ENCODE data around the gene BCL2. TPM values are rescaled to one million over a fixed set of nuclear protein-coding genes. Genes with fewer than 3 reads are reported as not detected.

BCL2 gene
- total and polyA plus RNA-seq, 9 of the 15 experiments (the other 6 are each of a cell fraction or from before 2014, with no cell fraction given): 0.10 to 1.1 (median 0.65) TPM

- TF ChIP-seq CHD7 (IDR thresholded peaks at IDR 0.05; ENCODE audit: low read depth, low read length) (no peak), ZNF436 (CRISPR knock-in tag; IDR thresholded peaks at IDR 0.05) (no peak), BACH1 (tag; IDR thresholded peaks at IDR 0.05) (no peak), FOSL1 (tag; conservative IDR thresholded peaks at IDR 0.05) (peak; percentile 69), ATF3 (IDR thresholded peaks at IDR 0.05) (peak; percentile 37; the same call in 1 of the 2 replicates), ATF3 (CRISPR knock-in tag; conservative IDR thresholded peaks at IDR 0.05) (no peak), TAF9B (IDR thresholded peaks at IDR 0.05; ENCODE audit: partially characterized antibody) (no peak)
Observed at GRCh38 chr18:63366213-63367052, 46.9 kb upstream of the BCL2 start (continued).

Measured in K562 (cell line).